ENCODE data around the gene PLEKHA7.
"Not testable (repeated sequence)": the region's sequence is repeated elsewhere in the genome, so short reads cannot be mapped to it uniquely, and the experiment has no call there.

Gene PLEKHA7

GRCh38 chr11:16889905-16890304 is 124.3 kb downstream of the PLEKHA7 start:
- DNase-seq: no peak

GRCh38 chr11:16889010-16889409 is 125.2 kb downstream of the PLEKHA7 start:
- DNase-seq: not testable (repeated sequence)

GRCh38 chr11:16887887-16888286 is 126.3 kb downstream of the PLEKHA7 start:
- not testable (repeated sequence) for DNase-seq

DNA sequence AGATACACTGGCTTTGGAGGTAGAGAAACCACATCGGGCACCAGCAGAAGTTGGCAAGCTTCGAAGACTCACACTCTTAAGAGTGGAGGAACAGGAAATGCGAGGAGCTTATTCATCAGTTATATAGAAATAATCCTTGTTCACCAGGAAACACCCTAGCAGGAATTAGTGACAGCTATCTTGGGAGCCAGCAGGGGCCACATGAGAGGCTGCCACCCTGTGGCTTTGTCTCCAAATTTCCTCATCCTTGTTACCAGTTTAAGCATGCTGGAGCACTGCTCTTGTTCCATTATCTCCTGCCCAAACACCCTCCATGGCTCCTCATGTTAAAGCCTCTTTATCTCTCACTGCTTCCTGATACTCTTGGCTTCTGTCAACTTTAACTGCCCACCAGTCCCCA is 131.0 kb downstream of the PLEKHA7 start:
- DNase-seq: peak in 2 of 58 donors; percentile 2 to 3

DNA sequence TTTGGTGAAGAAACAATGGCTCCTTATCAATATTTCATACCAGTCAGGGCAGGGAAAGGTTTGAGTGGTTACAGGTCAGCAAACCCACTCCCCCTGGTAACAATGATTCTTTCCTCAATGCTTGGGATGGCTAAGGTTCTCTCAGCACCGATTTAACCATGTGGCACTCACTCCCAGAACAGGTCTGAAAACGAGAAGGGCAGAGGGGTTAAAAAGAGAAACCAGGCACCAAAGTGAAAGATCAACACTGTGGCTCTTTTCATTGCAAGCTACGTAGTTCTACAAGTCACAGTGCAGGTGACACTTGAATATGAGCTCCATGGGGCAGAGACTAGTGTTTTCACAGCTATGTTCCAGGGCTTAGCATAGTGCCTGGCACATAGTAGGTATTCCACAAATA is 132.4 kb downstream of the PLEKHA7 start:
- DNase-seq: no peak

GRCh38 chr11:16881074-16881709 is 133.0 kb downstream of the PLEKHA7 start:
- DNase-seq: peak in 22 of 58 donors; percentile 2 to 73 (median 18)

DNA sequence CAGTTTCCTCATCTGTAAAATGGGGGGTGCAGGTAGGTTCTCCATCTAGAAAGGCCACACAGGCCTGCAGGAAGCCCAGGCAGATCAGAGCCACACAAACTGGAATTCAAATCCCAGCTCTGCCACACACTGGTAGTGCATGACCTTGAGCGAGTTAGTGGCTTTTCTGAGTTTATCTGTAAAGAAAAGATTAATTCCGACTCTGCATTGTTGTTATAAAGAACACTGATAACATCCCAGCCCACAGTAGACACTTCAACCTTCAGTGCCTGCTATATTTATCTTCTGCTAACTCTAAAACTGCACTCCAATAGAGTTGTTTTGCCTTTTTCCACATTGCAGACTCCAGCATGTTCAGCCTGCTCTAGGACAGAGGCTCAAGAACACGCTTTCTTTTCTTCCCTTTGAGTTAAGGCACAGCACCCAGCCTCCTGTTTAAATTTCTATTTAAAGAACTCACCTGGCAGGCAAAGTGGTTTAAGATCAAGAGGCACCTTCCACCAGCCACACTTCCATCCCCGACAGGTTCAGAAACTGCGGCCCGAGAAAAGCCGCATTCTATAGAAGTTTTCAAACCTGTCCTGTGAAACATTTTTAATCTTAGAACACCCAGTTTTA is 133.9 kb downstream of the PLEKHA7 start:
- no peak for DNase-seq

DNA sequence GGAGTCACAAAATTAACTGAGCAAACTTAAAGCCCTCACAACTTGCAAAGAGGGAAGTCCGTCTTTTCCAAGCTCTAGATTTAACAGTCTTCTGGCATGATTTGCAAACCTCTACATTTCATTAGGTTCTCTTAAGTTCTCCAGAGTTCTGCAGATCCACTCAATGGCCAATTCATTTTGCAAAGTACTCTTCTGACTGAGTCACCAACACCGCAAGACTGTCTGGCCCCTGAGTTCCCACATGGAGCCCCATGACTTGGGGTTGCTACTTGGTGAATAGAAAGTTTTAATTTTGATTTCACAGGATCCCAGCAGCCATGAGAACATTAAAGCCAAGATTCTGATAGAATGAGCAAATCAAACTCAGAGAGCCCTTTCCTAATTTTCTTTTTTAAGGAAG is 134.5 kb downstream of the PLEKHA7 start:
- DNase-seq: no peak

GRCh38 chr11:16876837-16877236 is 137.4 kb downstream of the PLEKHA7 start:
- no peak for DNase-seq

DNA sequence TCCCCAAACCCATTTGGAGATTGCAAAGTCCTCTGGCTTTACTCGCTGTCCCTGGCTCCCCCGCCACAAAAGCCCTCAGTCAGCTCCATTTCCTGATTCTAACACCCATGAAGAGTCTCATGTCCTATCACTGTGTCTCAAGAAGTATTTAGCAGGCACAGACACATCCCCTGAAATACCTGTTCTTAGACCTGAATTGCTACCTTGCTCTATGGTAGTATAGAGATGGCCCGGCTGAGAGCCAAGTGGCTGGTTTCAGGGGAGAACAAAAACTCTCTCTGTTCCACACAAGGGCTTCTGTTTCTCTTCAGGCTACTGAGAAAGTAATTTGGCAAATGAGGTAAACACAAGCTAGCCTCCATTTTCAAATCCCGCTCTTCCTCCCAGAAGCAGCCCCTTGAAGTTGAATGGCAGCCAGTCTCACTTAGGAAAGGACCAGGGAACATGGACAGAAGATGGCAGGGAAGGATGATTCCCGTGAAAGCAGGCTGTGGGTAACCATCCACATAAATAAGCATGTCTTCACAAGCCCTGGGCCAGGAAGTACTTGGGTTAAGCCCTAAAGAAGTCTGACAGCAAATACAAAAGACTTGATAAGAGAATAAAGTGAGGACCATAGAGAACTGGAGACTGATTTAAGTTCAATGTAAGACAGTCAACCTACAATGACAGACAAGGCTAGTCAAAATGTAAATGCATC is 138.0 kb downstream of the PLEKHA7 start:
- no peak for DNase-seq

GRCh38 chr11:16874275-16874975 is 139.8 kb downstream of the PLEKHA7 start:
- no peak for DNase-seq

DNA sequence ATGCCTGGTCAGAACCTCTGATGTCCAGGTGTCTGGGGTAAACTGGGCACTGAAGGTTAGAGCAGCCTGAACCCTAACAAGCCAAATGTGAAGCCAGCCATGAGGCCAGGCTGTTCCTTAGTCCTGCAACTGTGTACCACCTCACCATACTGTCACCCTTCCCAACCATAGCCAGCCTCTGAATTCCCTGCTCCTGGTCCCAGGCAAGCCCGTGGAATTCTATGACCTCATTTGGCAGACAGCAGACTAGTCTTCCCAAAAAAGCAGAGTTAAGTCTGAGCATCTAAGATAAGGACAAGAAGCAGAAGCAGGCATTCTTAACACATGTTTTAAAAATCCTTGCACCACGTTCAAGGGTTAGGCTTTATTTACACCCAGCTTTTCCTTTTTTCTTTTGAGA is 140.9 kb downstream of the PLEKHA7 start:
- DNase-seq: no peak

GRCh38 chr11:16871368-16871767 is 142.8 kb downstream of the PLEKHA7 start:
- DNase-seq: no peak

DNA sequence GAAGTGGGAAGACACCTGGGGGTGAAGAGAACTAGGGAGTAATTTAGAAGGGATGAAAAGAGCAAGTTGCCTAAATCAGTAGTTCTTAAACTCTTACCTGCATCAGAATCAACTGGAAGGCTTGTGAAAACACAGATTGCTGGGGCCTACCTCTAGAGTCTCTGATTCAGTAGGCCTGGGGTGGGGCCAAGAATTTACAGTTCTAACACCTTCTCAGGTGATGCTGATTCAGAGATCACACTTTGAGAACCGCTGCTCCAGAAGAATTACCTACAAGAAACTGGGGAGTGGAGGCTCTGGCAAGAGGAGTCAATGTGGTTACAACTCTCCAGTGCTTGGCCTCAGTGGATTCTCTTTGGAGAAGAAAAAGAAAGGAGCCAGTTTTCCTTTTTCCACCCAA is 147.1 kb downstream of the PLEKHA7 start:
- DNase-seq: no peak

GRCh38 chr11:16864428-16864827 is 149.8 kb downstream of the PLEKHA7 start:
- not testable (repeated sequence) for DNase-seq

DNA sequence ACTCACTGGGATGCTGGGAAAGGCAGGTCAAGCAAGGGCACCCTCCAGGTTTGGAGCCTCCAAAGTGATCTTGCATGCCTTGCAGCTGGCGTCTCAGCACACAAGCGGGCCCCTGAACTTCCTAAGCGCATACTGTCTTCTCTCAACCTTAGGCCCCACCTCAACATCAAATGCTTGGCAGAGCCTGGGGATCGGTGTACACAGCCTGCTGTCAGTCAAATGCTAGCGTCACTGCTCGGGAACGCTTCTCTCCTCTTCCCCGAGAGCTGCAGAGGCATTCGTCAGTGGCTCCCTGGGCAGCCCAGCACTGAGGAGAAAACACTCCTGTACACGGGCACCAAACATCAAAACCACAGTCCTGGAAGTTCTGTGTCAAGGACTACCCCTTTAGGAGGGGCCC is 150.8 kb downstream of the PLEKHA7 start:
- no peak for DNase-seq

DNA sequence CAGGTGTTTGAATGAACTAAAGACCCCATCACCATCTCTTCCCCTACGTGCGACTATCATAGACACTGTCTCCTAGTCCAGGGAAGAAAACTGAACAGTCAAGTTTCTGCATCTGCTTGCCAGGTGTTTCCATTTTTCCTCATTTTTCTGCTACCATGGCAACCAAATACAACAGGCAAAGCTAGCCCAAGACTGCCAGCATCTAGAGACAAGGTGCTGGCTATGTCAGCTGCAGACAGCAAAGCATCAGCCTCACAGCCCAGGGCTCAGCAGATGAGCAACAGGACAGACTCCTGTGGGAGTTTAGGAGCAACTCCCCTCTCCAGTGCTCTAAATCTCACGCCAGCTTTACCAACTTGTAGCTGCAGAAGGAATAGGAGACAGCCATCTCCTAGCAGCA is 151.5 kb downstream of the PLEKHA7 start:
- DNase-seq: peak in 1 of 58 donors; percentile 6

GRCh38 chr11:16861862-16862261 is 152.4 kb downstream of the PLEKHA7 start:
- DNase-seq: peak in 2 of 58 donors; percentile 4 to 6

DNA sequence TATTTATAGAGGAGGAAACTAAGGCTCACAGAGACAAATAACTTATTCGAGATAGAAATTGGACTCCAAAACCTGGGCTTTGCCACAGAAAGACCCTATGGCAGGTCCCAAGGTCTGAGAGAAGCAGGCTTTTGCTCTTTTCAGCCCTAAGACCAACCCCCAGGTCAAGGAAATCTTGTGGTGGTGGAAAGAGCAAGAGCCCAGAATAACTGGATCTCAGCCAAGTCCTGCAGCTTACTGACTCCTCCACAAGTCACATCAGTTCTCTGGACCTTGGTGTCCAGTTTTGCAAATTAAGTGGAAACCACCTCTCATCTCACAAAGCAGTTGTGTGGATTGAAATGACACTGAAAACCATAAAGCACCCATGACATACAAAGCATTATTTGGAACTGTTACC is 153.6 kb downstream of the PLEKHA7 start:
- no peak for DNase-seq

- DNase-seq: no peak
Observed at GRCh38 chr11:16859651-16860050, 154.6 kb downstream of the PLEKHA7 start.

DNA sequence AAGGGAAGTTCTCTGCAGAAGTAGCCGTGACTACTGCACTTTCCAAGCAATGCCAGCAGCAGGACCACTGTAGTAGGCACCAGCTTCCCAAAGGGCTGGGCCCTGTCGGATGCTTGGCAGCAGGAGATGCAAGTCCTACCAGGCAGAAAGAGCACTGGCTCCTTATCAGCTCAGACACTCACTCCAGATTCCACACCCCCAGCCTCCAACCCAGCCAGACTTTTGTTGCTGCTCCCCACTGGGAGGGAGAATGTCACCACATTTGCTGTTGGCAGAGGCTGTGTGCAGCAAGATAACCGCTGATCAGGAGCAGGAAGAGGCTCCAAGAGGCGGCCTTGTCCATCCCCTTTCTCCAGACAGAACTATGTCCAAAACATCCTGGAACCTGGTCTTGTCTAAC is 157.0 kb downstream of the PLEKHA7 start:
- no peak for DNase-seq

GRCh38 chr11:16856022-16856471 is 158.2 kb downstream of the PLEKHA7 start:
- no peak for DNase-seq
